Measurements from ENCODE around the gene CFP.

CFP gene

DNA sequence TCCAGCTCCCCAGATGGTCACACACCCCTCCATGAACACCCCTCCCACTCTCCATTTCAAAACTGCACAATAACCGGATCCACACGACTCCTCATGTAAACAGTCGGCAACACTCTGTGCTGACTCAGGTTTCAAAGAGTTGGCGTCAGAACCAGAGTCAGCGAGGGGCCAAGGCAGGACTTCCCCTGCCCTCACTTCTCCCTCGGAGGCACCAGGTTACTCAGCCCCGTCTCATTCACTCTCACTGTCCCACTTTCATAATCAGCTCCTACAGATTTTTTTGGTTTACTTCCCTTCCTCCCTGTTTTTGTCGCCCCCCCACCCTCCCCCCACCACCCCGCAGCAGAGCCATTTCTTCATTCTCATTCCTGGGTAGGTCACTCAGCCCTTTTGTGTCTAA, 50.2 kb downstream of the CFP start:
- Histone ChIP-seq H3K4me3 (ENCODE audit: low read length) (no peak overlapping the region), H3K9me3 (ENCODE audit: control insufficient read depth, insufficient read depth, low read length) (no peaks in the 10 kb centered on the region), H3K4me2 (ENCODE audit: low read length) (no peak overlapping the region), H3K27ac (ENCODE audit: low read depth, low read length) (no peak overlapping the region), H3K36me3 (ENCODE audit: control insufficient read depth, low read length) (no peaks in the 10 kb centered on the region), H3K79me2 (ENCODE audit: control insufficient read depth, low read length) (no peaks in the 10 kb centered on the region), H3F3A (ENCODE audit: control insufficient read depth, insufficient read depth) (no peaks in the 10 kb centered on the region), H3K4me1 (ENCODE audit: control insufficient read depth, low read length) (no peaks in the 10 kb centered on the region), H3K9me2 (replicated peaks; ENCODE audit: control insufficient read depth, low read length) (no peaks in the 10 kb centered on the region), H3K27me3 (ENCODE audit: control insufficient read depth, low read length) (peaks cover 8% of the 10 kb centered on the region), H4K20me1 (ENCODE audit: control insufficient read depth, insufficient read depth, low read depth, low read length) (no peaks in the 10 kb centered on the region)
- TF ChIP-seq EZH2phosphoT487 (IDR thresholded peaks at IDR 0.05; ENCODE audit: borderline replicate concordance, low read length) = no peak
- TF ChIP-seq, protein P1, sequence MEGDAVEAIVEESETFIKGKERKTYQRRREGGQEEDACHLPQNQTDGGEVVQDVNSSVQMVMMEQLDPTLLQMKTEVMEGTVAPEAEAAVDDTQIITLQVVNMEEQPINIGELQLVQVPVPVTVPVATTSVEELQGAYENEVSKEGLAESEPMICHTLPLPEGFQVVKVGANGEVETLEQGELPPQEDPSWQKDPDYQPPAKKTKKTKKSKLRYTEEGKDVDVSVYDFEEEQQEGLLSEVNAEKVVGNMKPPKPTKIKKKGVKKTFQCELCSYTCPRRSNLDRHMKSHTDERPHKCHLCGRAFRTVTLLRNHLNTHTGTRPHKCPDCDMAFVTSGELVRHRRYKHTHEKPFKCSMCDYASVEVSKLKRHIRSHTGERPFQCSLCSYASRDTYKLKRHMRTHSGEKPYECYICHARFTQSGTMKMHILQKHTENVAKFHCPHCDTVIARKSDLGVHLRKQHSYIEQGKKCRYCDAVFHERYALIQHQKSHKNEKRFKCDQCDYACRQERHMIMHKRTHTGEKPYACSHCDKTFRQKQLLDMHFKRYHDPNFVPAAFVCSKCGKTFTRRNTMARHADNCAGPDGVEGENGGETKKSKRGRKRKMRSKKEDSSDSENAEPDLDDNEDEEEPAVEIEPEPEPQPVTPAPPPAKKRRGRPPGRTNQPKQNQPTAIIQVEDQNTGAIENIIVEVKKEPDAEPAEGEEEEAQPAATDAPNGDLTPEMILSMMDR (IDR thresholded peaks at IDR 0.05; ENCODE audit: low read depth, low read length, poor library complexity, severe bottlenecking) = no peak

DNA sequence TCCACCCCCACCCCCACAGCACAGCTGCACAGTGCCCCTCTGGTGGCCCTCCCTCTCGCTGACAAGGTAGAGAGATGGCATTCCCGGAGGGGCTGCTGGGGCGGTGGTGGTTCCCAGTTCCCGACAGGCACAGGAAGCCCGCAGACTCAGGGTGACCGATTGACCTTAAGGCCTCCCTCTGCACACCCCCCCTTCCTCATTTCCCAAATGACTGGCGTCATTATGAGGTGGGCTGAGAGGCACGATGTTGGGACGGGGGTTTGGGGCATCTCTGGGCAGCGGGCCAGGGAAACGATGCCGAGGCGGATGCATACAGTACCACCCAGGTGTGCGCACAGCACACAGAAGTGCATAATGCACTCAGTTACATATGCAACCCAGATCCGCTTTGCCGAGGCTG, 51.0 kb downstream of the CFP start:
- Histone ChIP-seq H3K9me3 (ENCODE audit: control insufficient read depth, insufficient read depth, low read length) (no peaks in the 10 kb centered on the region), H3K36me3 (ENCODE audit: control insufficient read depth, low read length) (no peaks in the 10 kb centered on the region), H3K27ac (ENCODE audit: low read depth, low read length) (no peak overlapping the region), H4K20me1 (ENCODE audit: control insufficient read depth, insufficient read depth, low read depth, low read length) (no peaks in the 10 kb centered on the region), H3K79me2 (ENCODE audit: control insufficient read depth, low read length) (no peaks in the 10 kb centered on the region), H3K4me1 (ENCODE audit: control insufficient read depth, low read length) (no peaks in the 10 kb centered on the region), H3F3A (ENCODE audit: control insufficient read depth, insufficient read depth) (no peaks in the 10 kb centered on the region), H3K4me2 (ENCODE audit: low read length) (no peak overlapping the region), H3K27me3 (ENCODE audit: control insufficient read depth, low read length) (peaks cover 8% of the 10 kb centered on the region), H3K4me3 (ENCODE audit: low read length) (no peak overlapping the region), H3K9me2 (replicated peaks; ENCODE audit: control insufficient read depth, low read length) (no peaks in the 10 kb centered on the region)
- TF ChIP-seq, protein P1 (IDR thresholded peaks at IDR 0.05; ENCODE audit: low read depth, low read length, poor library complexity, severe bottlenecking) = no peak
- no peak for TF ChIP-seq EZH2phosphoT487 (IDR thresholded peaks at IDR 0.05; ENCODE audit: borderline replicate concordance, low read length)

- Histone ChIP-seq H3K27ac (ENCODE audit: low read depth, low read length) (no peak overlapping the region), H3K9me2 (replicated peaks; ENCODE audit: control insufficient read depth, low read length) (no peaks in the 10 kb centered on the region), H3K4me2 (ENCODE audit: low read length) (no peak overlapping the region), H3K27me3 (ENCODE audit: control insufficient read depth, low read length) (peaks cover 8% of the 10 kb centered on the region), H3K36me3 (ENCODE audit: control insufficient read depth, low read length) (no peaks in the 10 kb centered on the region), H3K4me3 (ENCODE audit: low read length) (no peak overlapping the region), H3K79me2 (ENCODE audit: control insufficient read depth, low read length) (no peaks in the 10 kb centered on the region), H4K20me1 (ENCODE audit: control insufficient read depth, insufficient read depth, low read depth, low read length) (no peaks in the 10 kb centered on the region), H3K4me1 (ENCODE audit: control insufficient read depth, low read length) (no peaks in the 10 kb centered on the region), H3K9me3 (ENCODE audit: control insufficient read depth, insufficient read depth, low read length) (no peaks in the 10 kb centered on the region), H3F3A (ENCODE audit: control insufficient read depth, insufficient read depth) (no peaks in the 10 kb centered on the region)
- TF ChIP-seq, protein P1 (IDR thresholded peaks at IDR 0.05; ENCODE audit: low read depth, low read length, poor library complexity, severe bottlenecking) = no peak
- no peak for TF ChIP-seq EZH2phosphoT487 (IDR thresholded peaks at IDR 0.05; ENCODE audit: borderline replicate concordance, low read length)
Observed at GRCh38 chrX:47577901-47578300, 51.8 kb downstream of the CFP start.

DNA sequence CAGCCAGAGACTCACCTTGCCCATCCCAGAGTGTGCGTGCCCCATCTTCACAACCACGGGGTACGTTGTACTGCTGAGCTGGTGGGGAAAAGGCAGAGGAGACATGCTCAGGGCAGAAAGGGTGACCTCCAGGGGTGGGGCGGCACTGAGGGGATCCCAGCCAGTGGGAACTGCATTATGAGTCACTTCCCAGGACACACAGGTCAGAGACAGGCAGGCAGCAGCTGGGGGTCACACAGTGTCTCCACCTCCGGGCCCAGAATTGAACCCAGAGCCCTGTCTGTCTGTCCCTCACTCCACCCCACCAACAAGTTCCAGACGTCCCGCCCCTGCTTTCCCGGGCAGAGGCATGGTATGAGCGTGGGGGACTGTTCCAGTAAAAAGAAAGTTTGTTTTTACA, 52.3 kb downstream of the CFP start:
- no peaks in the 10 kb centered on the region for H3K36me3 ChIP-seq (ENCODE audit: control insufficient read depth, low read length)
- no peak for TF ChIP-seq EZH2phosphoT487 (IDR thresholded peaks at IDR 0.05; ENCODE audit: borderline replicate concordance, low read length)
- TF ChIP-seq, protein P1 (IDR thresholded peaks at IDR 0.05; ENCODE audit: low read depth, low read length, poor library complexity, severe bottlenecking) = no peak
- no peak overlapping the region for H3K4me2 ChIP-seq (ENCODE audit: low read length)
- H3K4me1 ChIP-seq (ENCODE audit: control insufficient read depth, low read length) = no peaks in the 10 kb centered on the region
- no peaks in the 10 kb centered on the region for H3F3A ChIP-seq (ENCODE audit: control insufficient read depth, insufficient read depth)
- H3K27me3 ChIP-seq (ENCODE audit: control insufficient read depth, low read length) = peaks cover 8% of the 10 kb centered on the region
- no peaks in the 10 kb centered on the region for H4K20me1 ChIP-seq (ENCODE audit: control insufficient read depth, insufficient read depth, low read depth, low read length)
- no peak overlapping the region for H3K4me3 ChIP-seq (ENCODE audit: low read length)
- no peaks in the 10 kb centered on the region for H3K79me2 ChIP-seq (ENCODE audit: control insufficient read depth, low read length)
- no peaks in the 10 kb centered on the region for H3K9me2 ChIP-seq (replicated peaks; ENCODE audit: control insufficient read depth, low read length)
- no peaks in the 10 kb centered on the region for H3K9me3 ChIP-seq (ENCODE audit: control insufficient read depth, insufficient read depth, low read length)
- H3K27ac ChIP-seq (ENCODE audit: low read depth, low read length) = no peak overlapping the region
